GM04503 (cell line): ENCODE data around the gene CASP8AP2.
A peak's percentile ranks its signal among the peaks of the same experiment; 100 is the strongest.
"Not testable (repeated sequence)": the region's sequence is repeated elsewhere in the genome, so short reads cannot be mapped to it uniquely, and the experiment has no call there.

Source experiments
- DNase-seq: peaks from one replicate; pipeline ENCODE4 v3.0.0-alpha.2; 2012; ENCODE audit warnings: low read depth

CASP8AP2 gene

GRCh38 chr6:89888871-89889270 is 59.2 kb downstream of the CASP8AP2 start:
- no peak for DNase-seq

GRCh38 chr6:89890845-89891528 is 61.3 kb downstream of the CASP8AP2 start:
- DNase-seq: not testable (repeated sequence)

- DNase-seq: not testable (repeated sequence)
Measured at GRCh38 chr6:89892577-89892976, 62.9 kb downstream of the CASP8AP2 start.

- no peak for DNase-seq
Measured at GRCh38 chr6:89894169-89894568, 64.5 kb downstream of the CASP8AP2 start, which contains the start of gene GJA10. GJA10 (plus strand) TSS chr6:89894469; CDS start chr6:89894469, 0 bp downstream.

GRCh38 chr6:89895276-89895874 is 65.7 kb downstream of the CASP8AP2 start:
- peak; percentile 7 for DNase-seq

GRCh38 chr6:89910001-89910901 is 80.6 kb downstream of the CASP8AP2 start:
- DNase-seq: not testable (repeated sequence)

GRCh38 chr6:89910902-89911240 is 81.2 kb downstream of the CASP8AP2 start:
- no peak for DNase-seq

- no peak for DNase-seq
Measured at GRCh38 chr6:89916136-89916920, 86.6 kb downstream of the CASP8AP2 start.

GRCh38 chr6:89917216-89917615 is 87.5 kb downstream of the CASP8AP2 start:
- DNase-seq: no peak

- no peak for DNase-seq
Measured at GRCh38 chr6:89917801-89918366, 88.2 kb downstream of the CASP8AP2 start.
